A549 treated with CpdA at 1 μM for 4 hours (cell line): ENCODE measurements around the gene BOLA2B. TPM values are rescaled to one million over a fixed set of nuclear protein-coding genes. Genes with fewer than 3 reads are reported as not detected.

Experiments
- total RNA-seq: library from RNA; stranded (reverse); fragments of 200-300 nt; extraction: Qiagen RNA extraction; gene quantifications from 5 replicates; pipeline ENCODE4 v1.2.3, GENCODE V29; 2022; ENCODE audit warnings: low read depth

The BOLA2B gene
- total RNA-seq, result 149 to 252 TPM (median 217 TPM) in 5 replicates

GRCh38 chr16:30193615-30194014, at the start of gene BOLA2B, which contains the start of gene SLX1A:
TSS of gene BOLA2B (minus strand) at chr16:30193666. CDS start at chr16:30193595, 71 bp downstream.
TSS of gene SLX1A (plus strand) at chr16:30193875. CDS start at chr16:30194085, 210 bp downstream.

GRCh38 chr16:30199049-30199448, 5.6 kb upstream of the BOLA2B start, which contains the start of gene SULT1A3:
TSS of gene SULT1A3 (plus strand) at chr16:30199255. CDS start at chr16:30200729, 1,474 bp downstream.

GRCh38 chr16:30183233-30184095, 10.0 kb downstream of the BOLA2B start, which contains the start of gene CORO1A:
TSS of gene CORO1A (plus strand) at chr16:30183602. CDS start at chr16:30185210, 1,608 bp downstream.

Other genes starting within 250 kb of the BOLA2B start
- 79.8 to 104 TPM (median 96.6 TPM) in 5 replicates for gene TMEM219, start 231.6 kb downstream of the BOLA2B start, total RNA-seq
- 27.9 to 37.1 TPM (median 33.4 TPM) in 5 replicates for gene TAOK2, start 219.8 kb downstream of the BOLA2B start, total RNA-seq
- 13.3 to 18.0 TPM (median 15.7 TPM) in 5 replicates for gene HIRIP3, start 198.0 kb downstream of the BOLA2B start, total RNA-seq
- gene INO80E, start 197.4 kb downstream of the BOLA2B start, total RNA-seq, result 103 to 113 TPM (median 109 TPM) in 5 replicates
- 1.8 to 2.8 TPM (median 2.5 TPM) in 5 replicates for gene DOC2A, start 182.6 kb downstream of the BOLA2B start, total RNA-seq
- not detected in 5 replicates for gene C16orf92, start 170.5 kb downstream of the BOLA2B start, total RNA-seq
- 0.23 to 0.58 TPM (median 0.30 TPM) in 5 replicates for gene TLCD3B, start 162.4 kb downstream of the BOLA2B start, total RNA-seq
- 1,596 to 1,951 TPM (median 1,926 TPM) in 5 replicates for gene ALDOA, start 127.9 kb downstream of the BOLA2B start, total RNA-seq
- 123 to 151 TPM (median 142 TPM) in 5 replicates for gene PPP4C, start 117.7 kb downstream of the BOLA2B start, total RNA-seq
- 0.25 to 0.53 TPM (median 0.32 TPM) in 4 of 5 replicates, not detected in the other for gene TBX6, start 101.7 kb downstream of the BOLA2B start, total RNA-seq
- gene YPEL3, start 97.5 kb downstream of the BOLA2B start, total RNA-seq, result 5.4 to 13.2 TPM (median 10.2 TPM) in 5 replicates
- 1.2 to 2.2 TPM (median 2.0 TPM) in 5 replicates for gene GDPD3, start 80.1 kb downstream of the BOLA2B start, total RNA-seq
- 31.6 to 37.3 TPM (median 34.5 TPM) in 5 replicates for gene MAPK3, start 70.4 kb downstream of the BOLA2B start, total RNA-seq
- 2.6 to 6.0 TPM (median 3.1 TPM) in 5 replicates for gene CORO1A, start 10.1 kb downstream of the BOLA2B start, total RNA-seq
- 7.2 to 24.4 TPM (median 12.9 TPM) in 5 replicates for gene SLX1A, start 209 bp upstream of the BOLA2B start, total RNA-seq
- 4.2 to 10.3 TPM (median 8.6 TPM) in 5 replicates for gene SULT1A3, start 5.6 kb upstream of the BOLA2B start, total RNA-seq
- 2.2 to 2.9 TPM (median 2.5 TPM) in 5 replicates for gene NPIPB13, start 54.8 kb upstream of the BOLA2B start, total RNA-seq
- 59.6 to 69.1 TPM (median 68.3 TPM) in 5 replicates for gene CD2BP2, start 161.6 kb upstream of the BOLA2B start, total RNA-seq
- gene TBC1D10B, start 176.8 kb upstream of the BOLA2B start, total RNA-seq, result 25.3 to 35.6 TPM (median 33.7 TPM) in 5 replicates
- gene MYL11, start 181.1 kb upstream of the BOLA2B start, total RNA-seq, result 0.17 to 0.64 TPM (median 0.42 TPM) in 3 of 5 replicates, not detected in the others
- 1.4 to 2.2 TPM (median 1.8 TPM) in 5 replicates for gene SEPTIN1, start 188.9 kb upstream of the BOLA2B start, total RNA-seq
- gene ZNF48, start 201.8 kb upstream of the BOLA2B start, total RNA-seq, result 10.4 to 14.2 TPM (median 12.3 TPM) in 5 replicates
- gene ZNF771, start 213.9 kb upstream of the BOLA2B start, total RNA-seq, result 2.8 to 6.4 TPM (median 5.7 TPM) in 5 replicates
- 105 to 146 TPM (median 134 TPM) in 5 replicates for gene DCTPP1, start 236.4 kb upstream of the BOLA2B start, total RNA-seq